ENCODE measurements around the gene AIDA. TPM values are rescaled to one million over a fixed set of nuclear protein-coding genes. Genes with fewer than 3 reads are reported as not detected.

The AIDA gene
- polyA plus RNA-seq, 1 of the 3 experiments (the other 2 are of a cell fraction), result 20.8 TPM

DNA sequence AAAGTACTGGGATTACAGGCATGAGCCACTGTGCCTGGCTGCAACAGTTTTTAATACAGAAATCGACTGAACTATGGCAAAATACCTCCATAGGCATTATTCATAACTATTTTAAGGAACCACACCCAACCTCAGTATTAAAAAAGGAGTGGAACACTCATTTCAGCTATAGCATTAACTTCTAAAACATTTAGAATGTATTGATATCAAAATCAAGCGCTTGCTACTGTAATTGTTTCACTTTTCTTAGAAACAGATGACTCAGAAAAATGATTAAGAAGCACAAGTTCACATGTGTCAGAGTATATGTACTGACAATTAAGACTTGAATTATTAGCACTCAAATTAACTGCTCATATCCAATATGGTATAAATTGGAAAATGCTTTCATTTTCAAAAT, 15.1 kb downstream of the AIDA start:
- Histone ChIP-seq H3K9ac (no peak overlapping the region), H3K79me2 (ENCODE audit: insufficient read depth) (peaks cover 53% of the 10 kb centered on the region)
- POLR2A ChIA-PET, result interaction anchor here (0.6 kb wide), 1 partner anchor 17 kb away, joined by 3 read pairs; no protein-coding TSS in a partner anchor

More for the DNA sequence above, 15.1 kb downstream of the AIDA start:
- CTCF ChIA-PET, result interaction anchor here (1.6 kb wide), 1 partner anchor 13 kb away, joined by 3 read pairs; no protein-coding TSS in a partner anchor
- no peak for DNase-seq
- H3K4me2 ChIP-seq, result no peak overlapping the region
- no peak overlapping the region for H3K27ac ChIP-seq (ENCODE audit: low read depth in 2 of 2, low read length in 1 of 2)
- 94% methylated on average over 2 of the region's 2 CpGs for WGBS (ENCODE audit: low lambda C conversion rate)
- TF ChIP-seq YY1 (IDR thresholded peaks at IDR 0.05; ENCODE audit: low read depth) (no peak), TCF12 (IDR thresholded peaks at IDR 0.05) (no peak), GABPA (IDR thresholded peaks at IDR 0.05; ENCODE audit: low read depth) (no peak), SMC3 (IDR thresholded peaks at IDR 0.05; ENCODE audit: low read depth, low read length) (no peak), CTCF (IDR thresholded peaks at IDR 0.05) (no peak), FOXM1 (IDR thresholded peaks at IDR 0.05; ENCODE audit: low read depth) (no peak), RAD21 (IDR thresholded peaks at IDR 0.05; ENCODE audit: low read length) (no peak), IRF3 (IDR thresholded peaks at IDR 0.05; ENCODE audit: low read depth, low read length) (no peak), ELF1 (IDR thresholded peaks at IDR 0.05) (no peak), FOSL2 (IDR thresholded peaks at IDR 0.05; ENCODE audit: borderline replicate concordance, low read depth) (no peak), FOXJ3 (CRISPR knock-in tag; IDR thresholded peaks at IDR 0.05) (no peak), POLR2AphosphoS5 (IDR thresholded peaks at IDR 0.05; ENCODE audit: low read depth, low read length) (no peak), REST (IDR thresholded peaks at IDR 0.05; ENCODE audit: low read depth, low read length) (no peak), SIN3A (IDR thresholded peaks at IDR 0.05; ENCODE audit: borderline replicate concordance, low read depth, low read length) (no peak), CHD2 (IDR thresholded peaks at IDR 0.05; ENCODE audit: low read length, partially characterized antibody) (no peak), EP300 (IDR thresholded peaks at IDR 0.05; ENCODE audit: borderline replicate concordance in 1 of 2, low read depth in 1 of 2, low read length in 1 of 2) (no peak), MEF2A (IDR thresholded peaks at IDR 0.05; ENCODE audit: borderline replicate concordance, low read depth) (no peak)
- TF ChIP-seq, protein P1, sequence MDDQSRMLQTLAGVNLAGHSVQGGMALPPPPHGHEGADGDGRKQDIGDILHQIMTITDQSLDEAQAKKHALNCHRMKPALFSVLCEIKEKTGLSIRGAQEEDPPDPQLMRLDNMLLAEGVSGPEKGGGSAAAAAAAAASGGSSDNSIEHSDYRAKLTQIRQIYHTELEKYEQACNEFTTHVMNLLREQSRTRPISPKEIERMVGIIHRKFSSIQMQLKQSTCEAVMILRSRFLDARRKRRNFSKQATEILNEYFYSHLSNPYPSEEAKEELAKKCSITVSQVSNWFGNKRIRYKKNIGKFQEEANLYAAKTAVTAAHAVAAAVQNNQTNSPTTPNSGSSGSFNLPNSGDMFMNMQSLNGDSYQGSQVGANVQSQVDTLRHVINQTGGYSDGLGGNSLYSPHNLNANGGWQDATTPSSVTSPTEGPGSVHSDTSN (IDR thresholded peaks at IDR 0.05), result no peak
- no peak overlapping the region for H3K4me3 ChIP-seq (ENCODE audit: low read depth in 2 of 2, low read length in 1 of 2)
- H3K9me3 ChIP-seq, result no peaks in the 10 kb centered on the region
- H3K27me3 ChIP-seq (ENCODE audit: insufficient read depth), result no peaks in the 10 kb centered on the region
- H3K4me1 ChIP-seq (ENCODE audit: control insufficient read depth in 1 of 2, insufficient read depth in 2 of 2, low read depth in 1 of 2, low read length in 1 of 2), result peaks cover 0 to 7% of the 10 kb centered on the region in 2 experiments; a peak in 2 of 4 replicates
- H3F3A ChIP-seq (replicated peaks; ENCODE audit: insufficient read depth), result peaks cover 9% of the 10 kb centered on the region
- no peaks in the 10 kb centered on the region for H3K9me2 ChIP-seq
- no peaks in the 10 kb centered on the region for H4K20me1 ChIP-seq (ENCODE audit: insufficient read depth)
- no peak overlapping the region for H2AFZ ChIP-seq (ENCODE audit: low read depth)
- H3K36me3 ChIP-seq (replicated peaks in 1 of 2; ENCODE audit: control insufficient read depth in 1 of 2, insufficient read depth in 2 of 2, low read length in 1 of 2), result peaks cover 29 to 61% of the 10 kb centered on the region in 2 experiments
